GM12864 (cell line): Measurements from ENCODE around the gene ZC3H13.

Experiments used
- DNase-seq: peaks from one replicate; pipeline ENCODE4 v3.0.0-alpha.2; 2011; ENCODE audit warnings: low read depth
- H3K4me3 ChIP-seq: 2 replicates; pipeline ENCODE4 v1.5.1; 2011; ENCODE audit warnings: mild to moderate bottlenecking, low read depth, low read length, control low read depth
- CTCF ChIP-seq: IDR thresholded peaks from 2 replicates; pipeline ENCODE4 v1.5.1; 2011; ENCODE audit warnings: low read depth, mild to moderate bottlenecking, moderate library complexity, low read length, control low read depth, inconsistent platforms; ENCODE audit errors: missing control alignments

The ZC3H13 gene

GRCh38 chr13:46045424-46045823 is 7.1 kb downstream of the ZC3H13 start:
- no peak for DNase-seq
- no peak for TF ChIP-seq CTCF
- H3K4me3 ChIP-seq, result no peak overlapping the region

GRCh38 chr13:46043647-46044046 is 8.9 kb downstream of the ZC3H13 start:
- TF ChIP-seq CTCF, result no peak
- DNase-seq, result no peak
- H3K4me3 ChIP-seq, result no peak overlapping the region

GRCh38 chr13:46041419-46041839 is 11.1 kb downstream of the ZC3H13 start:
- no peak for TF ChIP-seq CTCF
- no peak overlapping the region for H3K4me3 ChIP-seq
- no peak for DNase-seq

GRCh38 chr13:46040763-46041162 is 11.8 kb downstream of the ZC3H13 start:
- DNase-seq, result no peak
- no peak overlapping the region for H3K4me3 ChIP-seq

DNA sequence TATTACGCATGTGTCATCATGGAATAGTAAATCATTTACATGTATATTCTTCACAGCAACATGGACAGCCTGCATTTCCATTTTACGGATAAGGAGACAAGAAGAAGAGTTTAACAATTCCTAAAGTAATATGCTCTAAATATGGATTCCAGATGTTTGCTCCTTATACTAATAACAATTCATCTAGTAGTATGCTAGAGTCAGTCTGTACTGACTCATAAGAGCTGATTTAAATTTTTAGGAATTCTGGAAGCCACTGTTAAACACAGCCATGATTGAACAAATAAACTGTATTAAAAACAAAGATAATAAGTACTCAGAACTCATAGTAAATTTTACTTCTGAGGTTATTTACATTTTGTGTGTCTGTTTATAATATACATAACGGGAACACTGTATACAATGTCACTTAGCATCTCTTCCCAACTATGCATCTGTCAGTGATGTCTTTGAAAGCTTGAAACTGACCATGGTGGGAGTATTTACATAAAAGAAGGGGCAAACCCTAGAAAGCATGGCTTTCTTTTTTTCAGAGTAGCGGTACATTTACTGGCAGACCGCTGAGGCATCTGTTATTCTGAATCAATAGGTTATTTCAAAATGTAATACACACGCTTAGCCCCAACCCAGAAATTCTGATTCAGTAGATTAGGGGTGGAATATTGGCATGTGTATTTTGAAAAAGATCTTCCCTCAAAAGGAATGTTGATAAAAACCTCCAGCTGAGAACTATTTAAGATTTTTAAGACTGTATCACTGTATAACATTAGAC is 12.9 kb downstream of the ZC3H13 start:
- no peak overlapping the region for H3K4me3 ChIP-seq
- DNase-seq, result no peak
- no peak for TF ChIP-seq CTCF

More at GRCh38 chr13:46040763-46041162, 11.8 kb downstream of the ZC3H13 start:
- TF ChIP-seq CTCF, result no peak

DNA sequence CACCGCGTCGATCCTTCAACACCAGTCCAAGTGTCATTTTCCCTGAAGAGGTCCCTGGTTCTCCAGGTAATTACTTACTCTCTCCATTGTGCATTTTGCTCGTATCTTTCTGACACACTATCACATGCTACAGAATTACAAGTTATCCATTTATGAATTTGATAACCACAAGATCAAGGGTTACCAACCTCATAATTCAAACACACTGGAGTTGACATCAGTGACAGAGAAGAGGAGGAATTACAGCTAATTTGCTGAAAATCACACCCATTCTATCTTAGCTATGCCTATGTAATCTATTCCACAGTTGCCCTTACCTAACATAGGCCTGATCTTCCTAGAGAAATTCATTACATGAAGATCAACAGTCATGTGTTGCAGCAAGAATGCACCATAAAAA is 14.2 kb downstream of the ZC3H13 start:
- TF ChIP-seq CTCF, result no peak
- no peak overlapping the region for H3K4me3 ChIP-seq
- no peak for DNase-seq

GRCh38 chr13:46035066-46035465 is 17.5 kb downstream of the ZC3H13 start:
- no peak for DNase-seq
- no peak overlapping the region for H3K4me3 ChIP-seq
- TF ChIP-seq CTCF, result no peak
